ENCODE data around the gene BDNF.

Gene BDNF

GRCh38 chr11:27705873-27706820 lies 5.9 kb upstream of the BDNF start:
- H3K4me1 ChIP-seq (ENCODE audit: control insufficient read depth, insufficient read depth, low read length, unreplicated experiment) = peaks cover 5% of the 10 kb centered on the region
- H3K4me3 ChIP-seq (ENCODE audit: low read depth, low read length) = no peak overlapping the region
- H3K27ac ChIP-seq (ENCODE audit: low read depth, low read length) = no peak overlapping the region
- no peaks in the 10 kb centered on the region for H3K79me2 ChIP-seq (ENCODE audit: control insufficient read depth, insufficient read depth, low read length, unreplicated experiment)
- peaks cover 7% of the 10 kb centered on the region; the same call in 1 of the 2 replicates for H3K27me3 ChIP-seq (ENCODE audit: insufficient read depth, low read length)
- H2AFZ ChIP-seq (ENCODE audit: low read length, unreplicated experiment) = no peak overlapping the region
- H3K36me3 ChIP-seq (ENCODE audit: insufficient read depth, low read length) = no peaks in the 10 kb centered on the region

- peaks cover 5% of the 10 kb centered on the region for H3K79me2 ChIP-seq (ENCODE audit: control insufficient read depth, insufficient read depth, low read length, unreplicated experiment)
- H3K36me3 ChIP-seq (ENCODE audit: insufficient read depth, low read length) = no peaks in the 10 kb centered on the region
- peaks cover 5% of the 10 kb centered on the region for H3K4me1 ChIP-seq (ENCODE audit: control insufficient read depth, insufficient read depth, low read length, unreplicated experiment)
- H3K27ac ChIP-seq (ENCODE audit: low read depth, low read length) = no peak overlapping the region
- H3K27me3 ChIP-seq (ENCODE audit: insufficient read depth, low read length) = no peaks in the 10 kb centered on the region
- no peak overlapping the region for H2AFZ ChIP-seq (ENCODE audit: low read length, unreplicated experiment)
- no peak overlapping the region for H3K4me3 ChIP-seq (ENCODE audit: low read depth, low read length)
These were observed 3.2 kb upstream of the BDNF start for GRCh38 chr11:27703481-27703880.

DNA sequence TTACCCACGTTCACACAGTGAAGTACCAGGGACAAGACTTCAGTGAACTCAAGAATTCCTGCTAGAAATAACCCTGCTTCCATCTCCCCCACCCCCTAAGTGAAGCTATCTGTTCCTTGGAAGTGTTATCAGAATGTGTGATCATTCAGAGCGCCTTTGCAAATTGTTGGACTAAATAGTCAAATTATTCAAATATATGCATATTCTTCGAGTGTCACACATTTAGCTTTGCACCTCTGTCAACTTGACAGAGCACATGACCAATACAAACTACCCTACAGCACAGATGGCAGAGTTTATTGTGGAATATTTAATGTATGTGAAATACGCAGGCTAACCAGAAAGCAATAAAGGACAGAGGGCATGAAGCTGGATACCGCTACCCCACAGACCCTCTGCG lies 2.6 kb upstream of the BDNF start:
- Histone ChIP-seq H3K27me3 (ENCODE audit: insufficient read depth, low read length) (no peaks in the 10 kb centered on the region), H3K36me3 (ENCODE audit: insufficient read depth, low read length) (no peaks in the 10 kb centered on the region), H3K4me3 (ENCODE audit: low read depth, low read length) (no peak overlapping the region), H3K79me2 (ENCODE audit: control insufficient read depth, insufficient read depth, low read length, unreplicated experiment) (peaks cover 11% of the 10 kb centered on the region), H3K4me1 (ENCODE audit: control insufficient read depth, insufficient read depth, low read length, unreplicated experiment) (peaks cover 5% of the 10 kb centered on the region), H2AFZ (ENCODE audit: low read length, unreplicated experiment) (no peak overlapping the region), H3K27ac (ENCODE audit: low read depth, low read length) (no peak overlapping the region)

- Histone ChIP-seq H3K27me3 (ENCODE audit: insufficient read depth, low read length) (no peaks in the 10 kb centered on the region), H3K36me3 (ENCODE audit: insufficient read depth, low read length) (no peaks in the 10 kb centered on the region), H3K4me1 (ENCODE audit: control insufficient read depth, insufficient read depth, low read length, unreplicated experiment) (peaks cover 16% of the 10 kb centered on the region), H2AFZ (ENCODE audit: low read length, unreplicated experiment) (peak overlapping the region; percentile 55), H3K4me3 (ENCODE audit: low read depth, low read length) (peak overlapping the region; percentile 94), H3K27ac (ENCODE audit: low read depth, low read length) (no peak overlapping the region), H3K79me2 (ENCODE audit: control insufficient read depth, insufficient read depth, low read length, unreplicated experiment) (peaks cover 24% of the 10 kb centered on the region)
These were observed 1.3 kb upstream of the BDNF start for GRCh38 chr11:27701355-27702105.

GRCh38 chr11:27699926-27700350 lies 317 bp downstream of the BDNF start:
- Histone ChIP-seq H2AFZ (ENCODE audit: low read length, unreplicated experiment) (peak overlapping the region; percentile 24), H3K27me3 (ENCODE audit: insufficient read depth, low read length) (no peaks in the 10 kb centered on the region), H3K4me3 (ENCODE audit: low read depth, low read length) (peak overlapping the region; percentile 94), H3K4me1 (ENCODE audit: control insufficient read depth, insufficient read depth, low read length, unreplicated experiment) (peaks cover 29% of the 10 kb centered on the region), H3K27ac (ENCODE audit: low read depth, low read length) (peak overlapping the region; percentile 10; the same call in 1 of the 2 replicates), H3K36me3 (ENCODE audit: insufficient read depth, low read length) (no peaks in the 10 kb centered on the region), H3K79me2 (ENCODE audit: control insufficient read depth, insufficient read depth, low read length, unreplicated experiment) (peaks cover 37% of the 10 kb centered on the region)

DNA sequence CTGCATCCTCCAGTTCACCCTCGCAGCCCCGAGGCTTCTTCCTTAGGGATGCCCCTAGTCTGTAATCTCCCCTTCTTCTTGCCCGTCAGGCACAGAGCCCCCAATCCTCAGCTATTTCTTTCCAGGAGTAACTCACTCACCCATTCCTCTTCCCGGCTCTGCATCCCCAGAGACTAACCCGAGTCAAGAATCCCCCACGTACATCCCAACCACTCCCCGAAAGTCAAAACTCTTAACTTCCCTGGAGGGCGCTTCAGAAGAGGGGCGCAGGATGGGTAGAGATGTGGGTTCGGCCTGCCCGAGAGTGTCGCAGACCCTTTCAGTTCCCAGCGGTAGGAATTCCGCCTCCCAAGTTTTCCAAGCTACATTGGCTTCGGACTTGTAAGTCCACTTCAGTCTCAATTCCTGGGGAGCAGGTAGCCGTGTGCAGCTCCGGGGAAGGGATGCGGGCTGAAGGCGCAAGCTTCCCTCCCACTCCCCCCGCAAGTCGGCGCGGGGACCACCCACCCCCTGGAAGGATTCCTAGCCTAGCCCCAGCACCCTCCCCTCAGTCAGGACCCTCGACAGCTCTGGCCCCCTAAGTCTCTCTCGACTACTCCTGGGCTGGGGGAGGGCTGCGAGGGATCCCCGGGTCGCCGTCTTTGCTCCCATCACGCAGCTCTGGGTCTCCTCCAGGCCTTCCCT lies 871 bp downstream of the BDNF start:
- Histone ChIP-seq H3K36me3 (ENCODE audit: insufficient read depth, low read length) (no peaks in the 10 kb centered on the region), H3K4me1 (ENCODE audit: control insufficient read depth, insufficient read depth, low read length, unreplicated experiment) (peaks cover 29% of the 10 kb centered on the region), H3K27me3 (ENCODE audit: insufficient read depth, low read length) (no peaks in the 10 kb centered on the region), H2AFZ (ENCODE audit: low read length, unreplicated experiment) (peak overlapping the region; percentile 85), H3K4me3 (ENCODE audit: low read depth, low read length) (peak overlapping the region; percentile 94), H3K79me2 (ENCODE audit: control insufficient read depth, insufficient read depth, low read length, unreplicated experiment) (peaks cover 43% of the 10 kb centered on the region), H3K27ac (ENCODE audit: low read depth, low read length) (peak overlapping the region; percentile 10; the same call in 1 of the 2 replicates)

- peaks cover 48% of the 10 kb centered on the region for H3K79me2 ChIP-seq (ENCODE audit: control insufficient read depth, insufficient read depth, low read length, unreplicated experiment)
- peak overlapping the region; percentile 94 for H3K4me3 ChIP-seq (ENCODE audit: low read depth, low read length)
- H2AFZ ChIP-seq (ENCODE audit: low read length, unreplicated experiment) = peak overlapping the region; percentile 85
- H3K4me1 ChIP-seq (ENCODE audit: control insufficient read depth, insufficient read depth, low read length, unreplicated experiment) = peaks cover 34% of the 10 kb centered on the region
- no peaks in the 10 kb centered on the region for H3K36me3 ChIP-seq (ENCODE audit: insufficient read depth, low read length)
- H3K27ac ChIP-seq (ENCODE audit: low read depth, low read length) = peak overlapping the region; percentile 46
- H3K27me3 ChIP-seq (ENCODE audit: insufficient read depth, low read length) = no peaks in the 10 kb centered on the region
These were observed 1.4 kb downstream of the BDNF start for GRCh38 chr11:27698872-27699241.

DNA sequence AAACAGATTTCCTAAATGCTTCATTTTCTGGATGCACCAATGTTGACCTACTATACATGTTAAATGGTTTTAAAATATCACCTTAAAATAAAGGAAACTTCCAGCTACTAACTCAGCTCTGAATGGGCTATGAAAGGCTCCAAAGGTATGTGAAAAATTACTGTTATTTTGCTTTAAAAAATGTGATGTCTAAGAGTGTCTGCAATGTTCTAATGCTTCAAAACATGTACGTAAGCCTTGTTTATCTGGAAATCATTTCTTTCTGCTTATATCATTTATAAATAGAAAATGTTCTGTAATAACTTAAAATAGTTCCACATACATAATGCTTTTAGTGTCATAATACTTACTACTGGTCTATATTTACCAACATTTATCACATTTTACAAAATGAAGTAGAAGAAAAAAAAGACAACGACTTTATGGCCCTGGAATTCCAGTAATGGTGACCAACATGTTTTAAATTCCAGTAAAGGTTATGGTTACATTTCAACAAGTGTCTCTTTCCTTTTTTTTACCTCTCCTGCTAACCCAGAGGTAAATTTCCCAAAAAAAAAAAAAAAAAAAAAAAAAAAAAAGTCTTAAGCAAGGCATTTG lies 2.5 kb downstream of the BDNF start:
- Histone ChIP-seq H2AFZ (ENCODE audit: low read length, unreplicated experiment) (no peak overlapping the region), H3K79me2 (ENCODE audit: control insufficient read depth, insufficient read depth, low read length, unreplicated experiment) (peaks cover 56% of the 10 kb centered on the region), H3K36me3 (ENCODE audit: insufficient read depth, low read length) (no peaks in the 10 kb centered on the region), H3K27me3 (ENCODE audit: insufficient read depth, low read length) (no peaks in the 10 kb centered on the region), H3K27ac (ENCODE audit: low read depth, low read length) (peak overlapping the region; percentile 46), H3K4me1 (ENCODE audit: control insufficient read depth, insufficient read depth, low read length, unreplicated experiment) (peaks cover 39% of the 10 kb centered on the region), H3K4me3 (ENCODE audit: low read depth, low read length) (peak overlapping the region; percentile 94)

GRCh38 chr11:27696961-27697360 lies 3.3 kb downstream of the BDNF start:
- peak overlapping the region; percentile 94 for H3K4me3 ChIP-seq (ENCODE audit: low read depth, low read length)
- H3K4me1 ChIP-seq (ENCODE audit: control insufficient read depth, insufficient read depth, low read length, unreplicated experiment) = peaks cover 39% of the 10 kb centered on the region
- H3K27me3 ChIP-seq (ENCODE audit: insufficient read depth, low read length) = no peaks in the 10 kb centered on the region
- H3K36me3 ChIP-seq (ENCODE audit: insufficient read depth, low read length) = no peaks in the 10 kb centered on the region
- no peak overlapping the region for H2AFZ ChIP-seq (ENCODE audit: low read length, unreplicated experiment)
- H3K79me2 ChIP-seq (ENCODE audit: control insufficient read depth, insufficient read depth, low read length, unreplicated experiment) = peaks cover 63% of the 10 kb centered on the region
- H3K27ac ChIP-seq (ENCODE audit: low read depth, low read length) = peak overlapping the region; percentile 46

- H3K79me2 ChIP-seq (ENCODE audit: control insufficient read depth, insufficient read depth, low read length, unreplicated experiment) = peaks cover 65% of the 10 kb centered on the region
- H3K4me3 ChIP-seq (ENCODE audit: low read depth, low read length) = peak overlapping the region; percentile 94; the same call in 1 of the 2 replicates
- no peak overlapping the region for H3K27ac ChIP-seq (ENCODE audit: low read depth, low read length)
- peaks cover 39% of the 10 kb centered on the region for H3K4me1 ChIP-seq (ENCODE audit: control insufficient read depth, insufficient read depth, low read length, unreplicated experiment)
- H2AFZ ChIP-seq (ENCODE audit: low read length, unreplicated experiment) = no peak overlapping the region
- no peaks in the 10 kb centered on the region for H3K27me3 ChIP-seq (ENCODE audit: insufficient read depth, low read length)
- H3K36me3 ChIP-seq (ENCODE audit: insufficient read depth, low read length) = no peaks in the 10 kb centered on the region
These were observed 4.1 kb downstream of the BDNF start for GRCh38 chr11:27696115-27696514.
